RWPE1 (cell line): ENCODE results near the gene UBE2L3.

Source experiments
- CTCF ChIA-PET: fragments of 350-600 bp; sonication (Branson Sonifier 250); formaldehyde crosslinking; extraction: SDS; loops from one replicate; lab custom pipeline; 2021; lab: Yijun Ruan, JAX
- POLR2A ChIA-PET: fragments of 400-600 bp; formaldehyde crosslinking; extraction: SDS; loops from one replicate; lab custom pipeline; 2020; ENCODE audit warnings: antibody characterized with exemption; ENCODE audit not compliant: low non-redundant PET; lab: Yijun Ruan, JAX
- DNase-seq: peaks from one replicate; pipeline ENCODE4 v3.0.0; 2012; ENCODE audit warnings: low spot score
- H3K27ac ChIP-seq: fragments of 450-650 bp; 2 replicates; pipeline ENCODE4 v1.5.1; 2017
- CTCF ChIP-seq: fragments of 450-650 bp; conservative IDR thresholded peaks from 2 replicates; pipeline ENCODE4 v1.5.1; 2017; ENCODE audit warnings: low read depth, mild to moderate bottlenecking

UBE2L3 gene

GRCh38 chr22:21587803-21588611 is 20.5 kb downstream of the UBE2L3 start:
- ChIA-PET CTCF (interaction anchor here (0.6 kb wide), 1 partner anchor 486 kb away, joined by 4 read pairs; no protein-coding TSS in a partner anchor), POLR2A (no interaction called here)
- no peak overlapping the region for H3K27ac ChIP-seq
- no peak for TF ChIP-seq CTCF
- DNase-seq = no peak

- DNase-seq = no peak
- CTCF ChIA-PET = no interaction called here
- H3K27ac ChIP-seq = no peak overlapping the region
- POLR2A ChIA-PET = no interaction called here
- TF ChIP-seq CTCF = no peak
Measured at GRCh38 chr22:21589396-21589795, 21.9 kb downstream of the UBE2L3 start.

- peak overlapping the region; percentile 27 for H3K27ac ChIP-seq
- ChIA-PET CTCF (no interaction called here), POLR2A (no interaction called here)
- DNase-seq = no peak
- no peak for TF ChIP-seq CTCF
Measured at GRCh38 chr22:21590809-21591641, 23.5 kb downstream of the UBE2L3 start.

- CTCF ChIA-PET = no interaction called here
- no peak for TF ChIP-seq CTCF
- H3K27ac ChIP-seq = peak overlapping the region; percentile 27
- POLR2A ChIA-PET = no interaction called here
- DNase-seq = no peak
Measured at GRCh38 chr22:21591695-21592094, 24.2 kb downstream of the UBE2L3 start.

- CTCF ChIA-PET = no interaction called here
- no peak for TF ChIP-seq CTCF
- POLR2A ChIA-PET = no interaction called here
- H3K27ac ChIP-seq = no peak overlapping the region
- DNase-seq = no peak
Measured at GRCh38 chr22:21592422-21592821, 24.9 kb downstream of the UBE2L3 start.

- ChIA-PET POLR2A (no interaction called here), CTCF (no interaction called here)
- no peak for TF ChIP-seq CTCF
- H3K27ac ChIP-seq = 0 out of 2 replicates have a peak overlapping the region, but pooled peaks have one; percentile 0
- DNase-seq = no peak
Measured at GRCh38 chr22:21593406-21594232, 26.1 kb downstream of the UBE2L3 start.
